Measurements from ENCODE around the gene IFIH1. TPM values are rescaled to one million over a fixed set of nuclear protein-coding genes. Genes with fewer than 3 reads are reported as not detected.

IFIH1 gene
- total and polyA plus RNA-seq, 2 of the 8 experiments (the other 6 are each of a cell fraction or from before 2014, with no cell fraction given) = 0.32 to 2.0 TPM

GRCh38 chr2:162327806-162328205 lies 9.3 kb upstream of the IFIH1 start:
- ChIA-PET CTCF (ENCODE audit: partially characterized antibody) (interaction anchor here (0.6 to 3.3 kb wide), 6 partner anchors 9 to 806 kb away, joined by 3 to 22 read pairs (median 6); partner anchors contain the start of gene IFIH1), POLR2A (ENCODE audit: partially characterized antibody) (no interaction called here)
- Histone ChIP-seq H2BK5ac (ENCODE audit: low read depth, low read length) (no peak overlapping the region), H2BK120ac (replicated peaks; ENCODE audit: low read depth, low read length) (no peak overlapping the region), H3K4ac (replicated peaks; ENCODE audit: insufficient read length, low read depth, low read length) (no peak overlapping the region), H3K27me3 (replicated peaks in 1 of 4; ENCODE audit: control insufficient read depth in 3 of 4, extremely low read depth in 1 of 4, insufficient read depth in 3 of 4, low read length in 3 of 4) (no peaks in the 10 kb centered on the region), H3K23ac (ENCODE audit: insufficient read length) (no peak overlapping the region), H3K27ac (ENCODE audit: low read depth, low read length) (no peak overlapping the region), H4K8ac (ENCODE audit: extremely low read depth, insufficient read depth, low read length) (no peak overlapping the region), H2AFZ (ENCODE audit: low read length) (no peak overlapping the region), H3K18ac (ENCODE audit: extremely low read depth, low read length) (no peak overlapping the region), H3K9ac (replicated peaks in 1 of 4; ENCODE audit: extremely low read depth in 1 of 4, low read depth in 3 of 4, low read length in 3 of 4) (no peak overlapping the region), H2BK20ac (ENCODE audit: low read length) (no peak overlapping the region), H3K9me3 (ENCODE audit: insufficient read depth in 2 of 2, low read depth in 1 of 2, low read length in 1 of 2) (peaks cover 4 to 6% of the 10 kb centered on the region in 2 experiments; a peak in 3 of 4 replicates), H3K4me2 (ENCODE audit: insufficient read depth in 1 of 2, low read depth in 2 of 2, low read length in 2 of 2) (no peak overlapping the region), H4K91ac (replicated peaks; ENCODE audit: insufficient read length, low read length) (no peak overlapping the region), H2BK12ac (ENCODE audit: low read depth, low read length) (no peak overlapping the region), H3K23me2 (ENCODE audit: low read depth, low read length) (no peaks in the 10 kb centered on the region), H4K5ac (ENCODE audit: insufficient read length, low read depth, low read length) (no peak overlapping the region), H3K79me2 (ENCODE audit: control insufficient read depth in 1 of 2, insufficient read depth in 2 of 2, low read length in 2 of 2) (no peaks in the 10 kb centered on the region), H3K36me3 (ENCODE audit: control insufficient read depth in 2 of 4, insufficient read depth in 4 of 4, low read length in 3 of 4) (no peaks in the 10 kb centered on the region), H3K14ac (ENCODE audit: insufficient read length) (no peak overlapping the region), H3K4me1 (replicated peaks in 1 of 4; ENCODE audit: control insufficient read depth in 3 of 4, insufficient read depth in 4 of 4, low read length in 3 of 4) (no peaks in the 10 kb centered on the region), H3K4me3 (ENCODE audit: extremely low read depth in 1 of 4, insufficient read depth in 2 of 4, low read depth in 3 of 4, low read length in 4 of 4) (no peak overlapping the region), H2BK15ac (ENCODE audit: low read length) (no peak overlapping the region), H2AK5ac (ENCODE audit: low read depth, low read length) (no peak overlapping the region), H3K79me1 (ENCODE audit: low read depth, low read length) (no peaks in the 10 kb centered on the region), H4K20me1 (replicated peaks in 1 of 2; ENCODE audit: control insufficient read depth in 1 of 2, insufficient read depth in 2 of 2, low read length in 2 of 2) (no peaks in the 10 kb centered on the region), H3K56ac (replicated peaks; ENCODE audit: insufficient read length, low read depth, low read length) (no peak overlapping the region)
- DNase-seq (ENCODE audit: low read depth in 1 of 2, low spot score in 2 of 2) = no peak
- 90% methylated on average over 11 of the region's 15 CpGs; no CpG with 5 or more reads in 1 of the 2 experiments for WGBS, 2 experiments (ENCODE audit: extremely low coverage in 1 of 2, insufficient coverage in 1 of 2, insufficient read length in 1 of 2, insufficient replicate concordance in 2 of 2, low coverage in 1 of 2, low lambda C conversion rate in 2 of 2, missing lambda C conversion rate in 1 of 2)
- no peak for FAIRE-seq
- TF ChIP-seq EGR1 (IDR thresholded peaks at IDR 0.05; ENCODE audit: borderline replicate concordance, low read depth, low read length) (no peak), SRF (IDR thresholded peaks at IDR 0.05; ENCODE audit: low read depth, low read length) (no peak), GABPA (IDR thresholded peaks at IDR 0.05; ENCODE audit: borderline replicate concordance, insufficient read depth, low read length) (no peak), RFX5 (IDR thresholded peaks at IDR 0.05; ENCODE audit: borderline replicate concordance, low read depth, low read length) (no peak), SP4 (IDR thresholded peaks at IDR 0.05; ENCODE audit: low read length) (no peak), BRCA1 (IDR thresholded peaks at IDR 0.05; ENCODE audit: low read depth, low read length) (no peak), RXRA (IDR thresholded peaks at IDR 0.05; ENCODE audit: insufficient read depth, low read depth, low read length) (no peak)

Measured in H1 (cell line).